ENCODE measurements around the gene RAB11A.

The RAB11A gene

GRCh38 chr15:65851981-65852380, 17.3 kb upstream of the RAB11A start:
- H3K36me3 ChIP-seq: no peaks in the 10 kb centered on the region
- peaks cover 0 to 2% of the 10 kb centered on the region in 2 experiments for H3K4me1 ChIP-seq (ENCODE audit: control insufficient read depth in 1 of 2, insufficient read depth in 1 of 2, low read depth in 1 of 2, low read length in 1 of 2)
- H3K9me3 ChIP-seq: no peaks in the 10 kb centered on the region
- H3K4me3 ChIP-seq (ENCODE audit: low read depth in 1 of 2, low read length in 1 of 2): no peak overlapping the region
- H3K27me3 ChIP-seq: no peaks in the 10 kb centered on the region
- no peak for TF ChIP-seq CTCF (IDR thresholded peaks at IDR 0.05)
- H3K27ac ChIP-seq: no peak overlapping the region

DNA sequence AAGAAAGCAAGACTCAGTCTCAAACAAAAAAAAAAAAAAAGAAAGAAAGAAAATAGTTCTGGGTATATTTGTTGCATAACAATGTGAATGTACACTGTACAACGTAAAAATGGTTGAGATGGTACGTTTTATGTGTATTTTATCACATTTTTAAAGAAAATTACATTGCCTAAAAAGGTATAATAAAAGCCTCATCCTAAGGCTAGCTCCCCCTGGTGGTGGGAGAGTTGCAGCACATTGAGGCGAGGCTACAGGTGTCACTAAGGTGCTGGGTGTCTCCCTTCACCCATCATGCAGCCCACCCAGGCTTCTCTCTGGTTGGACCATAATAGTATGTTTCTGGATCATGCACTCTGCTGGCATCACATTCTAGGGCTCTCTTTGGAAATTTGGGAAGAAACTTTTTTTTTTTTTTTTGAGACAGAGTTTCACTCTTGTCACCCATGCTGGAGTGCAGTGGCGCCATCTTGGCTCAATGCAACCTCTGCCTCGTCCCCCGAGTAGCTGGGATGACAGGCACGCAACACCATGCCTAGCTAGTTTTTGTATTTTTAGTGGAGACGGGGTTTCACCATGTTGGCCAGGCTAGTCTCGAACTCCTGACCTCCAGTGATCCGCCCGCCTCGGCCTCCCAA, 12.4 kb upstream of the RAB11A start:
- no peaks in the 10 kb centered on the region for H3K36me3 ChIP-seq
- no peaks in the 10 kb centered on the region for H3K9me3 ChIP-seq
- TF ChIP-seq CTCF (IDR thresholded peaks at IDR 0.05): peak; percentile 85
- peaks cover 11 to 18% of the 10 kb centered on the region in 2 experiments for H3K4me1 ChIP-seq (ENCODE audit: control insufficient read depth in 1 of 2, insufficient read depth in 1 of 2, low read depth in 1 of 2, low read length in 1 of 2)
- H3K4me3 ChIP-seq (ENCODE audit: low read depth in 1 of 2, low read length in 1 of 2): no peak overlapping the region
- no peak overlapping the region for H3K27ac ChIP-seq
- H3K27me3 ChIP-seq: no peaks in the 10 kb centered on the region

DNA sequence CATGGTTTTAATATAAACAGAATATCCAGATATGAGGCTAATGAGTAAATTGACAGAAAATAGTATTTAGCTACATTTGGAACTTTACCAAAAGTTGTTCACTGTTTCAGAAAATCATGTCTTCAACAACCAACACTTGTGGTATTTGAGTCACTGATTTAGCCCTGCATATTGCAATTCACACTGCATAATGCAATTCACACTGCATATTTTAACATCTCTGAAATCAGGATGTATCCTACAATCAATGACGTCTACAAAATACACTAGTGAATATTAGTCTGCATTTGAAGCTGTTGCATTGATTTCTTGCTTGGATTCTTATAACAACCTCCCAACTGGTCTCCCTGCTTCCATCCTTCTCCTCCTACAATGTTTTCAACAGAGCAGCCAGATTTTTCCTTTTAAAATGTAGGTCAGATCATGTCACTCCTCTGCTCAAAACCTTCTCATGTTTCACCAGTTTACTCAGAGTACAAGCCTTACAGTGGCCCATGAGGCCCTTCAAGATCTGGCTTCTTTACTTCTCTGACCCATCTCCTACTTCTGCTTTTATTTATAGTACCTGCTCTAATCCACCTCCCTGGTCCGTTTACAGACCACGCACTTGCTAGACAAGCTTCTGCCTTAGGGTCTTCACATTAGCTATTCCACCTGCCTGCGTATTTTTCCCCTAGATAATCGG, 11.4 kb upstream of the RAB11A start:
- H3K4me3 ChIP-seq (ENCODE audit: low read depth in 1 of 2, low read length in 1 of 2): no peak overlapping the region
- peak overlapping the region; percentile 39 for H3K27ac ChIP-seq
- H3K36me3 ChIP-seq: no peaks in the 10 kb centered on the region
- H3K9me3 ChIP-seq: no peaks in the 10 kb centered on the region
- H3K27me3 ChIP-seq: no peaks in the 10 kb centered on the region
- TF ChIP-seq CTCF (IDR thresholded peaks at IDR 0.05): no peak
- peaks cover 11 to 18% of the 10 kb centered on the region in 2 experiments for H3K4me1 ChIP-seq (ENCODE audit: control insufficient read depth in 1 of 2, insufficient read depth in 1 of 2, low read depth in 1 of 2, low read length in 1 of 2)

DNA sequence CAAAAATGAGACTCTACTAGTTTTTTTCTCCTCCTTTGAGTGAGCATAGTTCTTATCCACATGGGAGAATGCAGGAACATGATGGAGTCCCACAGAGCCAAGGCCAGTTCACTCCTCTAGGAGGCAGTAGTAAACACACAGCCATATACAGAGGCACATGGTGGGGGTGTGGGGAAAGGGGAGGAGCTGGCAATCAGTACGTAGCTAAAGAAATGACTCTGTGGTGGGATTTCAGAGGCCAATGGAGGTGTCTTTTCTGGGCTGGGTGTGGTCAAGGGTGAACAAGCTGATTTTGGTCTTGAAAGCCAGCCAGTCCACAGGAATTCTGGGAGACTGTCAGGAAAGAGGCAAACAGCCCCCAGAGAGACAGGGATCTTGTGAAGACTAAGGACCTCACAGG, 6.6 kb upstream of the RAB11A start:
- Histone ChIP-seq H3K36me3 (no peaks in the 10 kb centered on the region), H3K27ac (no peak overlapping the region), H3K27me3 (no peaks in the 10 kb centered on the region), H3K9me3 (no peaks in the 10 kb centered on the region), H3K4me1 (ENCODE audit: control insufficient read depth in 1 of 2, insufficient read depth in 1 of 2, low read depth in 1 of 2, low read length in 1 of 2) (peaks cover 9 to 10% of the 10 kb centered on the region in 2 experiments), H3K4me3 (ENCODE audit: low read depth in 1 of 2, low read length in 1 of 2) (no peak overlapping the region)
- TF ChIP-seq CTCF (IDR thresholded peaks at IDR 0.05): peak; percentile 31

- H3K27ac ChIP-seq: no peak overlapping the region
- no peaks in the 10 kb centered on the region for H3K27me3 ChIP-seq
- TF ChIP-seq CTCF (IDR thresholded peaks at IDR 0.05): no peak
These were observed 6.2 kb upstream of the RAB11A start for GRCh38 chr15:65863106-65863505.

More at GRCh38 chr15:65863106-65863505, 6.2 kb upstream of the RAB11A start:
- H3K9me3 ChIP-seq: no peaks in the 10 kb centered on the region
- H3K36me3 ChIP-seq: no peaks in the 10 kb centered on the region
- no peak overlapping the region for H3K4me3 ChIP-seq (ENCODE audit: low read depth in 1 of 2, low read length in 1 of 2)
- peaks cover 5 to 6% of the 10 kb centered on the region in 2 experiments for H3K4me1 ChIP-seq (ENCODE audit: control insufficient read depth in 1 of 2, insufficient read depth in 1 of 2, low read depth in 1 of 2, low read length in 1 of 2)
